Ovary (tissue), 3 donors: Measurements from ENCODE around the gene CCDC12.

Experiments
- CTCF ChIP-seq, 3 donors: fragments of 450-650 bp in 2 of 3; fragments of 200-600 bp in 1 of 3; IDR thresholded peaks; one replicate each; pipeline versions ENCODE4 v1.5.1 to v1.8.0; 2016 to 2022; ENCODE audit warnings: antibody characterized with exemption in 3 of 3, mild to moderate bottlenecking in 1 of 3
- EP300 ChIP-seq: sonication (generic); formaldehyde crosslinking; IDR thresholded peaks from one replicate; pipeline ENCODE4 v1.6.1; 2017; ENCODE audit warnings: antibody characterized with exemption
- POLR2A ChIP-seq: fragments of 450-650 bp; IDR thresholded peaks from one replicate; pipeline ENCODE4 v1.6.1; 2017; ENCODE audit warnings: antibody characterized with exemption, mild to moderate bottlenecking, moderate library complexity
- donor health status: DM: no; HTN: no; CAD: no.

- TF ChIP-seq EP300, result no peak
- TF ChIP-seq CTCF (IDR thresholded peaks at IDR 0.05), result no peak
- no peak for TF ChIP-seq POLR2A
These were observed 43.3 kb downstream of the CCDC12 start for GRCh38 chr3:46933261-46933660.
